Measurements from ENCODE around the gene PCDH15.

The PCDH15 gene

GRCh38 chr10:54444170-54444569 is 356.9 kb downstream of the PCDH15 start:
- no peak overlapping the region for H2AFZ ChIP-seq (ENCODE audit: low read depth, low read length)
- DNase-seq (no peak), ATAC-seq (ENCODE audit: insufficient read depth, low read depth) (no peak)
- H3K36me3 ChIP-seq (ENCODE audit: insufficient read depth, low read length), result no peaks in the 10 kb centered on the region
- H3K4me1 ChIP-seq (ENCODE audit: insufficient read depth, low read length), result no peaks in the 10 kb centered on the region
- H3K27ac ChIP-seq (ENCODE audit: low read length), result no peak overlapping the region
- H3K4me2 ChIP-seq (ENCODE audit: insufficient read depth, low read length), result no peak overlapping the region
- no peak overlapping the region for H3K9ac ChIP-seq (ENCODE audit: low read depth, low read length)
- no peaks in the 10 kb centered on the region for H3K79me2 ChIP-seq (ENCODE audit: insufficient read depth, low read length)
- H4K20me1 ChIP-seq (ENCODE audit: insufficient read depth, low read length), result no peaks in the 10 kb centered on the region
- H3K27me3 ChIP-seq (ENCODE audit: insufficient read depth, low read length, poor library complexity), result no peaks in the 10 kb centered on the region
- H3K9me3 ChIP-seq (ENCODE audit: insufficient read depth, low read length, severe bottlenecking), result no peaks in the 10 kb centered on the region
- TF ChIP-seq EZH2 (IDR thresholded peaks at IDR 0.05; ENCODE audit: borderline replicate concordance, low read depth, low read length, severe bottlenecking) (no peak), CTCF (IDR thresholded peaks at IDR 0.05; ENCODE audit: borderline replicate concordance, extremely low read depth, low read length, poor library complexity, severe bottlenecking) (no peak)
- no peak overlapping the region for H3K4me3 ChIP-seq (ENCODE audit: low read depth in 1 of 2, low read length in 2 of 2)

- no peak for ATAC-seq (ENCODE audit: insufficient read depth, low read depth)
- no peaks in the 10 kb centered on the region for H3K27me3 ChIP-seq (ENCODE audit: insufficient read depth, low read length, poor library complexity)
- H2AFZ ChIP-seq (ENCODE audit: low read depth, low read length), result no peak overlapping the region
- no peak overlapping the region for H3K4me3 ChIP-seq (ENCODE audit: low read depth in 1 of 2, low read length in 2 of 2)
- no peaks in the 10 kb centered on the region for H3K9me3 ChIP-seq (ENCODE audit: insufficient read depth, low read length, severe bottlenecking)
- DNase-seq, result no peak
- no peaks in the 10 kb centered on the region for H3K79me2 ChIP-seq (ENCODE audit: insufficient read depth, low read length)
- H4K20me1 ChIP-seq (ENCODE audit: insufficient read depth, low read length), result no peaks in the 10 kb centered on the region
- H3K27ac ChIP-seq (ENCODE audit: low read length), result no peak overlapping the region
- H3K36me3 ChIP-seq (ENCODE audit: insufficient read depth, low read length), result no peaks in the 10 kb centered on the region
- H3K4me2 ChIP-seq (ENCODE audit: insufficient read depth, low read length), result no peak overlapping the region
- TF ChIP-seq EZH2 (IDR thresholded peaks at IDR 0.05; ENCODE audit: borderline replicate concordance, low read depth, low read length, severe bottlenecking), result no peak
- no peaks in the 10 kb centered on the region for H3K4me1 ChIP-seq (ENCODE audit: insufficient read depth, low read length)
- no peak overlapping the region for H3K9ac ChIP-seq (ENCODE audit: low read depth, low read length)
Observed at GRCh38 chr10:54441275-54441674, 359.8 kb downstream of the PCDH15 start.

- TF ChIP-seq EZH2 (IDR thresholded peaks at IDR 0.05; ENCODE audit: borderline replicate concordance, low read depth, low read length, severe bottlenecking) (no peak), CTCF (IDR thresholded peaks at IDR 0.05; ENCODE audit: borderline replicate concordance, extremely low read depth, low read length, poor library complexity, severe bottlenecking) (no peak)
- Histone ChIP-seq H3K4me2 (ENCODE audit: insufficient read depth, low read length) (no peak overlapping the region), H4K20me1 (ENCODE audit: insufficient read depth, low read length) (no peaks in the 10 kb centered on the region), H3K79me2 (ENCODE audit: insufficient read depth, low read length) (no peaks in the 10 kb centered on the region), H3K36me3 (ENCODE audit: insufficient read depth, low read length) (no peaks in the 10 kb centered on the region), H3K4me1 (ENCODE audit: insufficient read depth, low read length) (no peaks in the 10 kb centered on the region), H3K27me3 (ENCODE audit: insufficient read depth, low read length, poor library complexity) (no peaks in the 10 kb centered on the region), H3K27ac (ENCODE audit: low read length) (no peak overlapping the region), H3K9ac (ENCODE audit: low read depth, low read length) (no peak overlapping the region), H3K4me3 (ENCODE audit: low read depth in 1 of 2, low read length in 2 of 2) (no peak overlapping the region), H3K9me3 (ENCODE audit: insufficient read depth, low read length, severe bottlenecking) (no peaks in the 10 kb centered on the region), H2AFZ (ENCODE audit: low read depth, low read length) (no peak overlapping the region)
- ATAC-seq (ENCODE audit: insufficient read depth, low read depth), result no peak
- no peak for DNase-seq
Observed at GRCh38 chr10:54434782-54435181, 366.2 kb downstream of the PCDH15 start.

GRCh38 chr10:54415483-54415882 is 385.5 kb downstream of the PCDH15 start:
- no peak for DNase-seq

More at GRCh38 chr10:54415483-54415882, 385.5 kb downstream of the PCDH15 start:
- no peaks in the 10 kb centered on the region for H3K79me2 ChIP-seq (ENCODE audit: insufficient read depth, low read length)
- H4K20me1 ChIP-seq (ENCODE audit: insufficient read depth, low read length), result no peaks in the 10 kb centered on the region
- H3K36me3 ChIP-seq (ENCODE audit: insufficient read depth, low read length), result no peaks in the 10 kb centered on the region
- H3K27ac ChIP-seq (ENCODE audit: low read length), result no peak overlapping the region
- no peaks in the 10 kb centered on the region for H3K9me3 ChIP-seq (ENCODE audit: insufficient read depth, low read length, severe bottlenecking)
- H2AFZ ChIP-seq (ENCODE audit: low read depth, low read length), result no peak overlapping the region
- no peak for TF ChIP-seq EZH2 (IDR thresholded peaks at IDR 0.05; ENCODE audit: borderline replicate concordance, low read depth, low read length, severe bottlenecking)
- no peak for TF ChIP-seq CTCF (IDR thresholded peaks at IDR 0.05; ENCODE audit: borderline replicate concordance, extremely low read depth, low read length, poor library complexity, severe bottlenecking)
- no peak overlapping the region for H3K4me2 ChIP-seq (ENCODE audit: insufficient read depth, low read length)
- H3K9ac ChIP-seq (ENCODE audit: low read depth, low read length), result no peak overlapping the region
- ATAC-seq (ENCODE audit: insufficient read depth, low read depth), result no peak
- H3K27me3 ChIP-seq (ENCODE audit: insufficient read depth, low read length, poor library complexity), result no peaks in the 10 kb centered on the region
- no peak overlapping the region for H3K4me3 ChIP-seq (ENCODE audit: low read depth in 1 of 2, low read length in 2 of 2)
- H3K4me1 ChIP-seq (ENCODE audit: insufficient read depth, low read length), result no peaks in the 10 kb centered on the region

All from DND-41 (cell line).